ENCODE results near the gene KHK. TPM values are rescaled to one million over a fixed set of nuclear protein-coding genes. Genes with fewer than 3 reads are reported as not detected.

Gene KHK
- total and polyA plus RNA-seq, 4 donors = 3.4 to 38.7 (median 5.6) TPM

DNA sequence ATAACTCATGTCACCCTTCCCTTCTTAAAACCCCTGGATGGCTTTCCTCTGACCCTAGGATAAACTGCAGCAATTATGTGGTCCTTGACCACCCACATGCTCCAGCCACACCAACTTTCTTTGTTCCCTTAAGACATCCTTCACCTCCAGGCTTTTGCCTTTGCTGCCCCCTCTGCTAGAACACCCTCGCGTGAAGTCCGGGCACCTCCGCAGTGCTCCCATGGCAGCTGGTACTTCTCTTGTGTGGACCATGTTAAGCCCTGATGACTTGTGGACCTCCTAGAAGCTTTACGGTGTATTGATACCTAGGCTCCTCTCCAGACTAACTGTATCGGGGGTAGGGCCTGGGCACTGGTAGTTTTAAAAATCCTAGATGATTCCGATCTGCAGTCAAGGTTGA is 36.2 kb downstream of the KHK start:
- 91 to 93% methylated on average over 7 of the region's 7 CpGs for WGBS, 2 donors
- no peaks in the 10 kb centered on the region for H3K27me3 ChIP-seq (ENCODE audit: control insufficient read depth in 1 of 2, insufficient read depth in 2 of 2, low read length in 1 of 2)
- intact Hi-C loops (cut with DNase I) = no loop called here
- ATAC-seq (ENCODE audit: low FRiP score) (no peak), DNase-seq (no peak)
- H3K4me1 ChIP-seq (ENCODE audit: control insufficient read depth in 1 of 2, insufficient read depth in 2 of 2, low read length in 2 of 2) = no peaks in the 10 kb centered on the region
- no peaks in the 10 kb centered on the region for H3K9me3 ChIP-seq (ENCODE audit: control insufficient read depth, low read length)
- H3K27ac ChIP-seq (ENCODE audit: low read depth in 1 of 2, low read length in 2 of 2) = no peak overlapping the region
- H3K4me3 ChIP-seq (ENCODE audit: low read length in 2 of 2) = no peak overlapping the region
- H3K36me3 ChIP-seq (ENCODE audit: control insufficient read depth in 1 of 2, insufficient read depth in 2 of 2, low read length in 1 of 2) = no peaks in the 10 kb centered on the region

DNA sequence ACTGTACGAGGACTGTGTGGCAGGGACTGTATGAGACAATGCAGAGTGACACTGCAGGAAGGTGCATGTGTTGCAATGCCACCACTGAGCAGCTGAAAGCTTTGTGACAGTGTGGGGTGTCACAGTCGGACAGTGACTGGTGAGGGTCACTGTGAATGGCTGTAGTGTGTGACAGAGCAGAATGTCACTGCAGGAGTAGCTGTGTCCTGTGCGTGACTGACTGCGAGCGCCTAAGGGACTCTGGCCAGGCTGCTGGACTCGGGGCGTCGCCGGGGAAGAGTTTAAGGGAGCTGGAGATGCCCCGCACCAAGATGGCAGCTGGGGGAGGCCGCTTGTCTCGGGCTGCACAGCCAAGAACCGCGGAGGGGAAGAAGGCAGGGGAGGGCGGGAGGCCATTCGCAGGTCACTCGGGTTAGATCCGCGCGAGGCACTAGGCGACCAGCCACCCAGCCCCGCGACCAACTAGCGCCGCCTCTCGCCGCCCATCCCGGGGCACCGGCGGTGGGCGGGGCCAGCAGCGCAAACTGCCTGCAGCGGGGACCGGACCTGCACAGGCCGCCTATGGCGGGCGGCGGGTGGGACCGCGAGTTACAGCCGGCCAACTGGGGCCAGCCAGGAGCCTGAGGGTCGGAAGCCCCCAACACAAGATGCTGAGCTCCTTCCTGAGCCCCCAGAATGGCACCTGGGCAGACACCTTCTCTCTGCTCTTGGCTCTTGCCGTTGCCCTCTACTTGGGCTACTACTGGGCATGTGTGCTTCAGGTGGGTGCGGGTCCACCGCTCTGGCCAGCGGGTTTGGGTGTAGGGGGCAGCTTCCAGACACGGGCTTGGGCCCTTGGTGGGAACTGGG is 37.0 kb downstream of the KHK start, which contains the start of gene ABHD1:
ABHD1 (plus strand) TSS at position 514 of the 849 bp plus-strand sequence; CDS start at position 648, 134 bp downstream.
- WGBS, 2 donors = 6 to 7% methylated on average over 47 of the region's 47 CpGs
- no peaks in the 10 kb centered on the region for H3K4me1 ChIP-seq (ENCODE audit: control insufficient read depth in 1 of 2, insufficient read depth in 2 of 2, low read length in 2 of 2)
- H3K27me3 ChIP-seq (ENCODE audit: control insufficient read depth in 1 of 2, insufficient read depth in 2 of 2, low read length in 1 of 2) = no peaks in the 10 kb centered on the region
- H3K9me3 ChIP-seq (ENCODE audit: control insufficient read depth, low read length) = no peaks in the 10 kb centered on the region
- intact Hi-C loops (cut with DNase I) = no loop called here
- no peaks in the 10 kb centered on the region for H3K36me3 ChIP-seq (ENCODE audit: control insufficient read depth in 1 of 2, insufficient read depth in 2 of 2, low read length in 1 of 2)
- no peak within 1 kb of the TSS for H3K27ac ChIP-seq (ENCODE audit: low read depth in 1 of 2, low read length in 2 of 2)
- ATAC-seq (ENCODE audit: low FRiP score) (peak; percentile 88), DNase-seq (peak; percentile 78 to 86)
- H3K4me3 ChIP-seq (ENCODE audit: low read length in 2 of 2) = peak within 1 kb of the TSS; percentile 14 to 29

- DNase-seq (no peak), ATAC-seq (ENCODE audit: low FRiP score) (no peak)
- intact Hi-C loops (cut with DNase I) = no loop called here
- H3K4me1 ChIP-seq (ENCODE audit: control insufficient read depth in 1 of 2, insufficient read depth in 2 of 2, low read length in 2 of 2) = no peaks in the 10 kb centered on the region
- H3K9me3 ChIP-seq (ENCODE audit: control insufficient read depth, low read length) = no peaks in the 10 kb centered on the region
- no peak overlapping the region for H3K27ac ChIP-seq (ENCODE audit: low read depth in 1 of 2, low read length in 2 of 2)
- WGBS, 2 donors = 84 to 85% methylated on average over 3 of the region's 3 CpGs
- H3K4me3 ChIP-seq (ENCODE audit: low read length in 2 of 2) = no peak overlapping the region
- H3K27me3 ChIP-seq (ENCODE audit: control insufficient read depth in 1 of 2, insufficient read depth in 2 of 2, low read length in 1 of 2) = no peaks in the 10 kb centered on the region
- H3K36me3 ChIP-seq (ENCODE audit: control insufficient read depth in 1 of 2, insufficient read depth in 2 of 2, low read length in 1 of 2) = no peaks in the 10 kb centered on the region
These were observed 38.5 kb downstream of the KHK start for GRCh38 chr2:27125104-27125503.

DNA sequence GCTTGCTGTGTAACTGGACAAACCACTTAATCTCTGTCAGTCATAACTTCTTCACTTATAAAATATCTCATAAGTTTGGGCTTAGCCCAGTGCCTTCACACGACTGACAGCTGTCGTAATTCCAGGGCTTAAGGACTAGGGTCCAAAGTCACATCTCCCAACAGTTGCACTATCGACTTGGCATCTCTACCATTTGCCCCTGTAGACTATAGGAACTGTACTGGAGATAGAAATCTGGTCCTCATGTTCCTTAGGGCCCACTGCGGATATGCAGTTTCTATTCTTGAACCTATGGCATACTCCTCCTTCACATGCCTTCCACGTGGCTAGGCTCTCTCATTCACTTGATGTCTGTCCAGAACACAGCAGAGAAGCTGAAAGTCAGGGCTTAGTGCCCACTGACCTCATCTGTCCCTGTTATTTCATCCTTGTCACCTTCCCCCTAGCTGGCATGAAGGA is 39.7 kb downstream of the KHK start:
- no peaks in the 10 kb centered on the region for H3K4me1 ChIP-seq (ENCODE audit: control insufficient read depth in 1 of 2, insufficient read depth in 2 of 2, low read length in 2 of 2)
- peaks cover 0 to 5% of the 10 kb centered on the region in 2 donors for H3K36me3 ChIP-seq (ENCODE audit: control insufficient read depth in 1 of 2, insufficient read depth in 2 of 2, low read length in 1 of 2)
- H3K9me3 ChIP-seq (ENCODE audit: control insufficient read depth, low read length) = no peaks in the 10 kb centered on the region
- intact Hi-C loops (cut with DNase I) = no loop called here
- no peaks in the 10 kb centered on the region for H3K27me3 ChIP-seq (ENCODE audit: control insufficient read depth in 1 of 2, insufficient read depth in 2 of 2, low read length in 1 of 2)
- H3K27ac ChIP-seq (ENCODE audit: low read depth in 1 of 2, low read length in 2 of 2) = no peak overlapping the region
- WGBS, 2 donors = 35 to 42% methylated on average over 5 of the region's 5 CpGs
- ATAC-seq (ENCODE audit: low FRiP score) = no peak
- H3K4me3 ChIP-seq (ENCODE audit: low read length in 2 of 2) = no peak overlapping the region
- no peak for DNase-seq

- no peak for DNase-seq
- Histone ChIP-seq H3K9me3 (ENCODE audit: control insufficient read depth, low read length) (no peaks in the 10 kb centered on the region), H3K4me1 (ENCODE audit: control insufficient read depth in 1 of 2, insufficient read depth in 2 of 2, low read length in 2 of 2) (no peaks in the 10 kb centered on the region), H3K27ac (ENCODE audit: low read depth in 1 of 2, low read length in 2 of 2) (no peak overlapping the region), H3K4me3 (ENCODE audit: low read length in 2 of 2) (no peak overlapping the region), H3K36me3 (ENCODE audit: control insufficient read depth in 1 of 2, insufficient read depth in 2 of 2, low read length in 1 of 2) (peaks cover 0 to 6% of the 10 kb centered on the region in 2 donors), H3K27me3 (ENCODE audit: control insufficient read depth in 1 of 2, insufficient read depth in 2 of 2, low read length in 1 of 2) (no peaks in the 10 kb centered on the region)
- WGBS, 2 donors = 83% methylated on average over 9 of the region's 9 CpGs
- no peak for ATAC-seq (ENCODE audit: low FRiP score)
- intact Hi-C loops (cut with DNase I) = no loop called here
These were observed 41.5 kb downstream of the KHK start for GRCh38 chr2:27127883-27128667.

DNA sequence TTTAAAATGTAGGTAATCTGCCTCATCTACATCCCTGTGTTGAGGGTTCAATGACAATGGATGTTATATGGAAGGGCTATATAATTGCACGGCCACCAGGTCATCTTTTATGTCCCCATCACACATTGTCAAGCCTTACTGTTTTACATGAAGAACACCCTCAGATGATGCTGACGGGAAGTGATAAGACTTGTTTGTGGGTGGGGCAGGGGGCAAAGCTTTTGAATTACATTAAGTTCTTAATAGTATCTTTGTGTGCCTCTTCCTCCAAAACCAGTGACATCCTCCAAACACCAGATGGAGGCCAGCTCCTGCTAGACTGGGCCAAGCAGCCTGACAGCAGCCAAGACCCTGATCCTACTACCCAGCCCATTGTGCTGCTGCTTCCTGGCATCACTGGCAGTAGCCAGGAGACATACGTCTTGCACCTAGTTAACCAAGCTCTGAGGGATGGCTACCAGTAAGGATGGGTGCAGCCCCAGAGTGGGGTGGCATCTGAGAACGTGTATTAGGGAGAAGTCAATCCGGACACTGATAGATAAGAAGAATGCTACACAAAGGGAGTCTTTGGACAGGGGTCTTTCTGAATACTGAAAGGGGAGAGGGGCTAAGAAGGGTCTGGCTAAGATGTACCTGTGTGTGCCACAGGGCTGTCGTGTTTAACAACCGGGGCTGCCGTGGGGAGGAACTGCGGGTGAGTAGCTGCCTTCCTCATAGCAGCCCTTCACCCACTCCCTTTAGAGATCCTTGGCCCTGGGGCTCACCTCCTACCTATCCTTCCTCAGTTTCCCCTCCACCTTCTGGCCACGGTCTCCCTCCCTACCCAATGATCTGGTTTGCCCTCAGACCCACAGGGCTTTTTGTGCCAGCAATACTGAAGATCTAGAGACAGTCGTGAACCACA is 42.3 kb downstream of the KHK start:
- H3K4me1 ChIP-seq (ENCODE audit: control insufficient read depth in 1 of 2, insufficient read depth in 2 of 2, low read length in 2 of 2) = no peaks in the 10 kb centered on the region
- intact Hi-C loops (cut with DNase I) = no loop called here
- no peak overlapping the region for H3K4me3 ChIP-seq (ENCODE audit: low read length in 2 of 2)
- H3K27ac ChIP-seq (ENCODE audit: low read depth in 1 of 2, low read length in 2 of 2) = no peak overlapping the region
- H3K36me3 ChIP-seq (ENCODE audit: control insufficient read depth in 1 of 2, insufficient read depth in 2 of 2, low read length in 1 of 2) = peaks cover 0 to 6% of the 10 kb centered on the region in 2 donors
- WGBS, 2 donors = 66 to 67% methylated on average over 10 to 11 of the region's 11 CpGs
- no peaks in the 10 kb centered on the region for H3K27me3 ChIP-seq (ENCODE audit: control insufficient read depth in 1 of 2, insufficient read depth in 2 of 2, low read length in 1 of 2)
- no peak for ATAC-seq (ENCODE audit: low FRiP score)
- H3K9me3 ChIP-seq (ENCODE audit: control insufficient read depth, low read length) = no peaks in the 10 kb centered on the region
- no peak for DNase-seq

GRCh38 chr2:27130396-27130795 is 43.8 kb downstream of the KHK start:
- Histone ChIP-seq H3K4me3 (ENCODE audit: low read length in 2 of 2) (no peak overlapping the region), H3K36me3 (ENCODE audit: control insufficient read depth in 1 of 2, insufficient read depth in 2 of 2, low read length in 1 of 2) (peaks cover 0 to 6% of the 10 kb centered on the region in 2 donors), H3K27me3 (ENCODE audit: control insufficient read depth in 1 of 2, insufficient read depth in 2 of 2, low read length in 1 of 2) (no peaks in the 10 kb centered on the region), H3K9me3 (ENCODE audit: control insufficient read depth, low read length) (no peaks in the 10 kb centered on the region), H3K27ac (ENCODE audit: low read depth in 1 of 2, low read length in 2 of 2) (no peak overlapping the region), H3K4me1 (ENCODE audit: control insufficient read depth in 1 of 2, insufficient read depth in 2 of 2, low read length in 2 of 2) (no peaks in the 10 kb centered on the region)
- intact Hi-C loops (cut with DNase I) = loop anchor here in 1 of 2 donors (5.0 kb wide), 2 partner anchors 43 to 82 kb away; partner anchors contain the start of genes ATRAID, KHK and SLC5A6
- ATAC-seq (ENCODE audit: low FRiP score) (no peak), DNase-seq (no peak)
- WGBS, 2 donors = 86 to 88% methylated on average over 10 of the region's 10 CpGs

DNA sequence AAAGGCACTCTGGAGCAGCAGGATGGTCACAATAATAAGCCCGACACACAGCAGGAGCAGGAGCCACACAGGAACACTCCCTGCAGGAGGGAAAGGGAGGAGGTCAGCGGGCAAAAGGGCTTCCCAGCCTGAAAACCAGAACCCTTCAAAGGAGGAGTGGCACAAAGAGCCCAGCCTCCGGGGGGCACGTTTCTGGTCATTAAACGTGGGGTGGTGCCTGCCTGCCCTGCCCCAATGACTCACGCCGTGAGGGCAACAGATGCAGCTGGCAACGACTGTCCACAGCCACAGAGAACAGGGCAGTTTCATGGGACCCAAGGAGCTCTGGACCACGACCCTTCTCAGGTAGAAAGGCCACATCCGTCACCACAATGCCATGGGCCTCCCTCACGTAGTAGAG is 44.9 kb downstream of the KHK start:
- Histone ChIP-seq H3K9me3 (ENCODE audit: control insufficient read depth, low read length) (no peaks in the 10 kb centered on the region), H3K36me3 (ENCODE audit: control insufficient read depth in 1 of 2, insufficient read depth in 2 of 2, low read length in 1 of 2) (peaks cover 0 to 6% of the 10 kb centered on the region in 2 donors), H3K27me3 (ENCODE audit: control insufficient read depth in 1 of 2, insufficient read depth in 2 of 2, low read length in 1 of 2) (no peaks in the 10 kb centered on the region), H3K4me1 (ENCODE audit: control insufficient read depth in 1 of 2, insufficient read depth in 2 of 2, low read length in 2 of 2) (no peaks in the 10 kb centered on the region), H3K27ac (ENCODE audit: low read depth in 1 of 2, low read length in 2 of 2) (no peak overlapping the region), H3K4me3 (ENCODE audit: low read length in 2 of 2) (no peak overlapping the region)
- DNase-seq (no peak), ATAC-seq (ENCODE audit: low FRiP score) (no peak)
- WGBS, 2 donors = 86 to 88% methylated on average over 11 of the region's 11 CpGs
- intact Hi-C loops (cut with DNase I) = loop anchor here in 1 of 2 donors (5.0 kb wide), 2 partner anchors 44 to 81 kb away; partner anchors contain the start of genes ATRAID, KHK and SLC5A6
